Measurements from ENCODE around the gene MVD.
A peak's percentile ranks its signal among the peaks of the same experiment; 100 is the strongest.

Gene MVD

DNA sequence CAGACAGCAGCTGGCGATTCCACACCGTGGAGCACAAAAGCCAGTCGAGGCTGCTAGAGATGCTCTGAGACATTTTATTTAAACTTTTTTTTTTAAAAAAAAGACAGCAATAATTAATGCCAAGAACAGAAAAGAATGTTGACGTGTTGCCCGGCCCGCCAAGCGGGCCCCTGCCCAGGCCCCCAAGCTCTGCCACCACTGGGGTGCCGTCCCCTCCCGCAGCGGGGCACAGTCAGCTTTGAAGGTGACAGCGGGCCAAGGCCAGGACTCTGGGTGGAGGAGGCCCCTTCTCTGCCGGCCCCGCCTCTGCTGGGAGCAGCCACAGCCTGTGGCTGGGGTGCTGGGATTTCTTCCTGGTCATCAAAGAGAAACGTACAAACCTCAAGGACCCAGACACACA lies 33.5 kb upstream of the MVD start:
- no peak for DNase-seq

DNA sequence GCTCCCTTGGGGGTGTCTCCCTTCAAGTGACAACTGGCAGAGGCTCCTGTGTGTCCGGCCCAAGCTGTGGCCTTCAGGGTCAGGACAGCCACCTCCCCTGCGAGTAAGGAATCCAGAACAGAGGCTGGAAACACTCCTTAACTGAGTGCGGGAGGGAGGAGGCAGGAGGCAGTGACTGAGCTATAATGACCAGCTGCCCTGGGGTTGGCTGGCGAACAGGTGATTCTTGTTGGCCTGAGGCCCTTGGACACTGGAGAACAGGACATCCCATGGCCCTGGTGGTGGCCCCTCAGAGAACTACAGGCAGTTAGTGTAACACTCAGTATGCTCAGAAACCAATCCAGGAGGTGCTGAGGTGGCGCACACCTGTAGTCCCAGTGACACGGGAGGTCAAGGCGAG lies 32.9 kb upstream of the MVD start:
- DNase-seq, result no peak

DNA sequence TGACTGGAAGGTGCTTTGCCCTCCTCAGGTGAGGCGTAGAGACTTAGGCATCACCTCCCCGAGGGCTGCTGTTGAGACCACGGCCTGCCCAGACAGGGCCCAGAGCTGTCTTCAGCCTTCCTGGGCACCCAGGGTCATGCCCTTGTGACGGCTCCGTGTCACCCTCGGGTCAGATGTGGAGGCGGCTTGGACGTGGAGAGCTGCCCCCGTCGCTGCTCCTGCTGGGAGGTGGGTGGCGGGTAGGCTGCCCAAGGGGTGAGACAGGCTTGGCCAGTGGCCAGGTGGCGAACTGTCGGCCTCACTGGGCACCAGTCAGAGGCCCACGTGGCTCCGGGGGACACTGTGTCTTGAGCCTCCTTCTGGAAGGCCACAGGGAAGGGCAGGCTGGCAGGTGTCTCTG lies 32.3 kb upstream of the MVD start:
- DNase-seq, result no peak

DNA sequence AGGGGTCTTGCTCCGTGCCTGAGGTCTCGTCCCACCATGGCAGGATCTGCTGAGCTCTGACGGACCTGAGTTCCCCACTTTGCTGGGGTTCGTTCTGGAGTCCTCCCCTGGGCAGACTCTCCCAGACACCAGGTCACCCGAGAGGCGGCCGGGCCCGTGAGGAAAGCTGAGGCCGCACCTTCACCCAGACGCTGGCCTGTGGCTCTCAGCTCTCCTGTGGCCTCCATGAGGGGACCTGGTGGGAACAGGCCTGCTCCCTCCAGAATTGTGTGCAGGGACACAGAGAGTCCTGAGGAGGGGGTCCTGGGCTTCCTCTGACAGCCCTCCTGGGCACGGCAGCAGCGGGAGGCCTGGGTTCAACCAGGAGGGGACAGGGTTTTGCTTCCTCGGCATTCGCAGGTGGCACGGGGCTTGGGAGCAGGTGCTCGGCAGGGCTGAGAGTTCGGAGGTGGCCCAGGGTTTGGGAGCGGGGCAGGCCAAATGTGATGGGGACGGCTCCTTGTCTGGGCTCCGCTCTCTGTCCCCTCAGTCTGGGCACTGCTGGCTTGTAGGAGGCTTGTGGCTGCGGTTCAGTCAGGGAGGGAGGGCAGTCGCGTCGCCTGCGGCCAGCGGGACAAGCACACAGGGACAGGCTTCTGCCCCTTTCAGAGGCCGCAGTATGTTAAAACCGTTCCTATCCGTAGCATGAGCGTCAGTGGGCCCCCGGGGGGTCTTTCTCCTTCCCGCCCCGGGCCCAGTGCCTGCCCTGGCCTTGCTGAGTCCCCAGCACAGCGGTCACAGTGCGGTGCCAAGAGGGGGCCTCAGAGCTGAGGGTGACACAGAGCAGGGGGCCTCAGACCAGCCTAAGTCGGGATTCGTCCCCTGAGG lies 31.6 kb upstream of the MVD start:
- DNase-seq, result no peak

DNA sequence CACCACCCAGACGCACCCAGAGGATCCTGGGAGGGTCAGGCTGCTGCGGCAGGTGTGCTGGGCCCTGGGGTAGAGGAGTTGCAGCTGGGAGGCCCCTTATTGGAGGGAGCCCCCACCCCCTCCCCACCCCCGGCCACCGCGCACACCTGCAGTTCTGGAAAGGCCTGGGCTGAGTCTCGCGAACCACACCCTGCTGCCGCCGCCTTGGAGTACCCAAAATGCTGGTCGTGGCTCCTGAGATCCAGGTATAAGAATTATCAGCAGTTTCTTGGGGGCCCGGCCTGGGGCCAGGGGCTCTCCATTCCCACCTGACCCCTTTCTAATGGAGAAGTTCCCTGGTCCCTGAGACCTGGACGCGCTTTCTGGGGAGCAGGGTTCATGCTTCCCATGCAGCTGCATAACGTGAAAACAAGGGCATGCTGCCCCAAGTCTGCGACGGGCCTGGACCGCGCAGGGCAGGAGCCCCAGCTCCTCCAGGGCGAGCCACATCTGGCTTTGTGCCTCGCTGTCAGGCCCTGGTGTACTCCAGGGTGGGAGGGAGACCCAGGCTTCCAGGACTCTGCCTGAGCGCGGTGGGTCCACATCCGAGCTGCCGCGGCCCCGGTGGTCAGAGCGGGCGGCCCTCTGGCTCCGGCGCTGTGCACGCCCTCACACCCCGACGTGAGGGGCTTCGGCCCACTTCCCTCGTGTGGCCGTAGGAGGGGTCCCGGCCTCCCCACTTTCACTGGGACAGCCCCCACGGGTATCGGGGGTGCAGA lies 30.7 kb upstream of the MVD start:
- no peak for DNase-seq

DNA sequence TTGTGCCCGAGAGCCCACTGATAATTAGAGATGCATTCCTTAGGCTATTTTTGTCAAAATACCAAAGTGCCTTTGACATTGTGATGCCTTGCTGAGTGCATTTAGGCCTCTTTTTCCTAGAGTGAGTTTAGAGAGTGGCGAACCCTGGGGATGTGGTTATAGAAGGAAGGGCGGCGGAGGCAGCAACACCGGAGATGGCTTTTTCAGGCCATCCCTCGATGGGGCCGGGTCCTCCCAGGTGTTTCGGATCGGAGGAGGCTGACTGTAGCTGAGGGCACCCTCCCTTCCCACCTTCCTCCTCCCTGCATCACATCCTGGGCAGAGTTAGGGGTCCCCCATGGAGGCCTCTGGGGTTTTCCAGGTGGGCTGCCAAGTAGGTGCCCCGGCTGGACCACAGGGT lies 30.0 kb upstream of the MVD start:
- no peak for DNase-seq

DNA sequence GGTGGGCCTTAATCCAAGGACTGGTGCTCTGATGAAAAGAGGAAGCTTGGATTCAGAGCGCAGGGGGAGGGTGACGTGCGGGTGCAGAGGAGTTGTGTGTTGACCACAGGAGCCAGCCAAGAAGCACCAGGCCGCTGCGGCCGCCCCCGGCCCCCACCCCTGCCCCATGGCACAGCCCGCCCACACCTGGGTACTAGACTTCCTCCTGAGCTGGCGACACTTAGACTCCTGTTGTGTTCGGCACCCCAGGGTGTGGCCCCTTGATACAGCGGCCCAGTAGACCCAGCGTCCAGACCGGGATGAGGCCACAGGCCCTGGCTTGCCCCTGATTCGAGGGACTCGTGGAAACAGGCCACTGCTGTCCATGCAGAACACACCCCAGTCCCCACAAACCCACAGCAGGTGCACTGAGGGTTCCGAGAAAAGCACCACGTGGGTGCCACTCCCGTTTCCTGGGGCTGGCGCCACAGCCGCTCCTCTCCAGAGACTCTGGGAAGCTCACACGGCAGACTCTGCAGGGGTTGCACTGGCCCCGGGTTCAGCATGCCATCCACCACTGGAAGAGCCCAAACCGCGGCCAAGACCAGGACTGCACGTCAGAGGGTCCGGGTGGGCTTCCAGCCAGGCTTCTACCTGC lies 29.2 kb upstream of the MVD start:
- no peak for DNase-seq

DNA sequence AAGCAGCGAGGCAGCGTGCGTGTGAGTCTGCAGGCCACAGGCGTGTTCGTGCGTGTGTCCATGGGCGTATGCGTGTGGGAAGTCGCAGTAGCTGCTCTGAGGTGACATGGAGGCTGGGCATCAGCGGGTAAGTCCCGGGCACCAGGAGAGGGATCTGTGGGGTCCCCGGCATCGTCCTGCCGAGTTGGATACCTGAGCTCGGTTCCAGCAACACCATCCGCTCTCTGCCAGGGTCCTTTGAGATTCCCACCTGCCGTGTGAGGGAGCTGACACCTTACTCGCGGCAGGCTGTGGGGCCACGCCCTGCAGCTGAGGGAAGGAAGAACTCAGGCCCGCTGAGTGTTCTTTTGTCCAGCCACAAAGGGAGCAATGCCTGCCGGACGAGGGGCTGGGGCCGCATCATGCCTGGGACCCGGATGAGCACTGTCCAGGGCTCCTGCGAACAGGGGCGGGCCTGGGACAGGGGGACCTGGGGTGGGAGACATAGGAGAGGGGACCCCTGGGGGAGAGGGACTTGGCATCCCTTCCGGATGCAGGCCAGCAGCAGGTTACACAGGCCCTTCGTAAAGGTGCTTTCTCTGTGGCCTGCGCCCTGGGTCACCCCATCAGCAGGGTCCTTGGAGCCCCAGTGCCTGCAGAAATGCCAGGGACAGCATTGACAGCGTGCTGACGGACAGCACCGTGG lies 28.4 kb upstream of the MVD start:
- DNase-seq, result no peak

DNA sequence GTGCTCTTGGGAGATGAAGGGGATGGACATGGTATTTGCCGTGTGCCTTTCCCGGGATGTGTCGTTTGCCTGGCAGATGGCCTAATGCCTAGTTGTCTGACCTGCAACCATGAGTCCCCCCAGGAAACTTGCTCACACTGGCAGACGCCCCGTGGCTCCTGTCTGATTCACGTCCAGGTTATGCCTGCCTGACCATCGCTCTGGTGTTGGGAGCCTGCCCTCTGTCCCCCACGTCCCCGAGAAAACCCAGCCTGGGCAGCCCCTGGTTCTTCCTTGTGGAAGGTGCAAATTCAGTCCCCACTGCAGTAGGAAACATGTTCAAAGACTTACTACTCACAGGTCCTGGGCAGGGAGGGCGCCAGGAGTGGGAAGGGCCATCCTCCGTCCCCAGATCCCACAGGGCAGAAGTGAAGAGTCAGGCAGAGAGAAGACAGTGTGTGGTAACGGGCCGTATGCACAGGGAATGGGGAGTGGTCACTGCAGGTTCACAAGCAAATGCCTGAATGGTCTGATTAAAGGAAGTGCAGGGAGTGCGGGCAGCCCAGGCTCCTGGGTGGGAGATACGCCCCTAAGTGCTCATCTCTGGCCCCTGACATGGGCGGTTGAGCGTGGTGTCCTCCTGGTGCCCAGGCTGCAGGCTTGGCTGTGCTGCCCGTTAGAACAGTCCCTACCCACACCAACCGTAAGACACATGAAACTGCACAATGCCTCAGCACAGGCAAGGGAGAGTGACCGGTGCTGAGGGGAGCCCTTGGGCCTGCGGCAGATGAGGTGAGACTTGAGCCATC lies 27.6 kb upstream of the MVD start:
- no peak for DNase-seq

DNA sequence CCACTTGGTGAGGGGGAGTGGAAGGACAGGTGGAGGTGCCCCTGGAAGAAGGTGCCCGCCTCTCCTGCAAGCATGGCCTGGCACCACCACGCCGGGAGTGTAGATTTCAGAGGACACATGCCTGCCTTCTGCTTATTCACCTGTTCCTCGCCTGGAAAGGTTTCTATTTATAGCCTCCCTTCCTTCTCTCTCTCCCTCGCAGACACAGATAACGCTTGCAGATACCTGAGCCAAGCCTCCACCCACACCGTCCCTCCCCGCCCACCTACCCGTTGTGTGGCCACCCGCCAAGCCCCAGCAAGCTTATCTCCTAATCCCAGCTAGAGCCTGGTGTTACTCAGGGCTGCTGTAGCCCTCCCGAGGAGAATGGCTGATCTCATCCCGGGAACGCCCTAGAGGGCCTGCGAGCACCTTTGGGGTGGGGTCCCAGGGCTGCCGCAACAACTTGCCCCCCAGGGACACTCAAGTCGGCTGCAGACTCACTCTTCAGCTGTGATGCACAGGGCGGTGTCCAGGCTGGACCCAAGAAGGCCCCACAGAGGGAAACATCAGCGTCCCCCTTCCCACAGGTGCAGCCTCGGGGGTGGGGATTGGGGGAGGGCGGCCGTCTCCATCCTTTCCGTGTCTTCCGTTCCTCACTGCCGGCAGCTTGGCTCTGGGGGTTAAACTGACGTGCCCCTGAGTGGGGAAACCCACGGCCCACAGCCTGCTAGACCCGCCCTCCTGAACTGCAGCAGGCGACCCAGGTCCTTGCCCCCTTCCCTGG lies 25.3 kb upstream of the MVD start:
- no peak for DNase-seq

DNA sequence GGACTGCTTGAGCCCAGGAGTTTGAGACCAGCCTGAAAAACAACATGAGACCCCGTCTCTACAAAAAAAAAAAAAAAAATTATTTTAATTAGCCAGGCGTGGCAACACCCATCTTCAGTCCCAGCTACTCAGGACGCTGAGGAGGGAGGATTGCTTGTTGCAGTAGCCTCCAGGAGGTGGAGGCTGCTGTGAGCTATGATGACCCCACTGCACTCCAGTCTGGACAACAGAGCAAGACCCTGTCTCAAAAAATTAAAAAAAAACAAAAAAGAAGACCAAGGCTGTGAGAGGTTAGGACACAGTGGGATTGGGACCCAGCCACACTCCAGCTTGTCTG lies 24.8 kb upstream of the MVD start:
- no peak for DNase-seq

DNA sequence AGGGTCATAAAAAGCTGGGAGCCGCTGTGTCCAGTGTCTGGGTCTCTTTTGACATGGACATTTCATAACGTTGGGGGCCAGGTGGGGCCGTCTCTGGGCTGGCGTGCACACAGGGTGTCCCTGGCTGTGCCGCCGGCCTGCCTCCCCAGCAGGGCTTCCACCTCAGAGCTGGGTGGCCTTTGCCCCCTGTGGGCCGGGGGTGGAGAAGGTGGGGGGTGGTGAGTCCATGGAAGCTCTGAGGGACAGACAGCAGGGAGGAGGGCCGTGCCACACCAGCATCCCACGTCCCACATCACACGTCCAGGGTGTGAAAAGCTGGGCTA lies 24.3 kb upstream of the MVD start:
- DNase-seq, result no peak

DNA sequence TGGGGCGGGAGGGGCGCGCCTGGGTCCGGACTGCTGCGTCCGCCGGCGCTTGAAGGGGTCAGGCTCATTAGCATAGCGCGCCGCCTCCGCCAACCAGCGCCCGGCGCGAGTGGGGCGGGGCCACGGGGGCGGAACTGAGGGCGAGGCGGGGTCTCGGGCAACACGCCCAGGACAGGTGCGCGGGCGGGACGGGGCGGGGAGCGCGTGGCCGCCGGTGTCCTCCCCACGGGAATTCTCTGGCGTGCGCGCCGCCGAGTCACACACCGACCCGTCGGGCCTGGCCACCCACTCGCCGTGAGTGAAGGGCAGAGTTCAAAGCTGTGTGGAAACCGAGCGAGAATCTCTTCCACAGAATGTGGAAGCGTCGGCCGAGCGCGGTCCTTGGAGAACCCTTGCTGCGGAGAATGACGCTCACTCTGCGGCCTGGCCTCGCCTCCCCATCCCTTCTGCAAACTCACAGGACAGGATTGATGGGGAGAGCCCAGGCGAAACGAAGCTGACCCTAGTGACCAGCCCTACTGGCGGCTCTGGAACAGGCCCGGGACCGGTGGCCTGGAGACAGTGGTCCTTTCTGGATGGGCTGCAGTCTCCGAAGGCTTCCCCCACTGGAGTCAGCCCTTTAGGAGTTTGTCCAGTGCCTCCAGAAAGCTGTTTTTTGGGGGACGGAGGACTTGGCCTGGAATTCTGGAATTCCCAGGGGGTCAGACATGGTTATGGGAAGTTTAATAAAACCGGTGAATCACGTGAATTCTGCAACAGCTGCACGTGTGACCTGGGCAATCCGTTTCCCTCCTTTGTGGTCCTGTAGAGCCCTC lies 23.8 kb upstream of the MVD start, which contains the start of gene SNAI3:
SNAI3 (minus strand) TSS at position 69 of the 815 bp plus-strand sequence. CDS start 101 bp downstream, outside the sequence.
- DNase-seq, result peak; percentile 90

DNA sequence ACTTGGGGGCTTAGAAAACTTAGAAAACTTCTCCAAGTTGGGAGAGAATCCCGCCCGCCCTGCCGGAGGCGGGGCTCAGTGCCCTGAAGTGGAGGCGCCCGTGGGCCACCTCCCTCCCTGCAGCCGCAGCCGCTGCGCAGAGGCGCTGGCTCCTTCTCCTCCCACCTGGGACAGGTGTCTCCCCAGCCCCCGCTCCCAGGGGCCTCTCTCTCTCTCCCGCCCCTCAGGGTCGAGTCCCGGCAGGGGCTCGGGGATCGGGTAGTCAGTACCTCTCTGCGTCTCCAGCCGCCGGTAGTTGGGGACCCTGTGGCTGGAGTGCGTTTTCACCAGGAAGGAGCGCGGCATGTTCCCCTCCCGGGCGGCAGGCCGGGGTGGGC lies 23.2 kb upstream of the MVD start:
- DNase-seq, result peak; percentile 52

DNA sequence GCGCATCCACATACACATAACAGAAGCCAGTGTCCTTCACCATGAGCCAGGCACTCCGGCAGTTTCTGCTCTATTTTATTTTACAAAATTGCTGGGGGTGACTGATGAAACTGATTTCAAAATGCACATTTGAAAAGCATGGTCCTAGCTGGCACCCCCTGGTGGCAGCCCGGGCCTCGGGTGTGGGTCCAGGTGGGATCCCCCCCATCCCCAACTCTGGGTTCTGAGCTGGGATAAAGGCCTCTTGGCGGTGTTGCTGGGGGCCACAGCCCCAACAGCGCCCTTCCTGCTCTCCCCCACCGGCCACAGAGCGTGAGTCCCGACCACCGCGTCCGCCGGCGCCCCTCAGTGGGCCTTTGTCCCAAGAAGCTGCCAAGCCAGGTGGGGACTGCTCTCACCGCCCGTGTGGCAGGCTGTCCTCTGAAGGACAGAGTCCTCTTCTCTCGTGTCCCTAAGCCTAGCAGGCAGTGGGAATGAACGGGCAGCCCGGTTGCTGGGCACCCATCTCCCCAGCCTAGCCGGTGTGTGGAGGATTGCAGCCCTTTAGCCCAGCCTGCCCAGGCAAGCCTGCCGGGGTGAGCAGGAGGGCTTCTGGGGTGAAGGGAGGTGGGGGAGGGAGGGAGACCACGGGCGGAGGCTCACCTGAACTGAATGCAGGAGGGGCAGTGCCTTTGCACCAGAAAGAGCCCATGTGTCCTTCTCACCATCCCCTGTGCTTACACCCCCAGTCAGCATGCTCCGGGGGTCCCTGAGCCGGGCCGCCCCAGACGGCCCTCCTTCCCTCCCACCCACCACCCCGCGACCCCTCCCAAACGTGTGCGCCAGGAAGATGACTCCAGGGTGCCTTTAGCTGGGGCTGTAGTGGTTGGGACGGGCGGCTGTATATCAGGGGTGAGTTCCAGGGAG lies 22.5 kb upstream of the MVD start:
- DNase-seq, result peak; percentile 84

DNA sequence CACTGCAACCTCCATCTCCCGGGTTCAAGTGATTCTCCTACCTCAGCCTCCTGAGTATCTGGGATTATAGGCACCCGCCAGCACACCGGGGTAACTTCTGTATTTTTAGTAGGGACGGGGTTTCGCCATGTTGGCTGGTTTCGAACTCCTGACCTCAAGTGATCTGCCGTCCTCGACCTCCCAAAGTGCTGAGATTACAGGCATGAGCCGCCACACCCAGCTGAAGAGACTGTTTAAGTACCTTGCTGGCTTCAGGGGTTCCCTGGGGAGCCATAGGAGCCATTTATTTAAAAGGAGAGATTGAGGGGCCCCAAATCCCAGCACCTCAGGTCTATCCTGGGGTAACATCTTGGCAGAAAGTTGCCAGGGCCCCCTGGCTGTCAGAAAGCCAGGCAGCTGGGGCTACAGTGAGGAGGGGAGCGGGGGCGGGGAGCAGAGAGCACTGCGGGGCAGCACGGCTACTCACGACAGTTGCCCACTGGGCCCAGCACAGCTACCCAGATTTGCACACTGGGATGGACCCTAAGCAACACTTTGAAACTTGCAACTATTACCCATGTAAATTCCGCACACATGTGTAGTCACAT lies 21.8 kb upstream of the MVD start:
- DNase-seq, result no peak

DNA sequence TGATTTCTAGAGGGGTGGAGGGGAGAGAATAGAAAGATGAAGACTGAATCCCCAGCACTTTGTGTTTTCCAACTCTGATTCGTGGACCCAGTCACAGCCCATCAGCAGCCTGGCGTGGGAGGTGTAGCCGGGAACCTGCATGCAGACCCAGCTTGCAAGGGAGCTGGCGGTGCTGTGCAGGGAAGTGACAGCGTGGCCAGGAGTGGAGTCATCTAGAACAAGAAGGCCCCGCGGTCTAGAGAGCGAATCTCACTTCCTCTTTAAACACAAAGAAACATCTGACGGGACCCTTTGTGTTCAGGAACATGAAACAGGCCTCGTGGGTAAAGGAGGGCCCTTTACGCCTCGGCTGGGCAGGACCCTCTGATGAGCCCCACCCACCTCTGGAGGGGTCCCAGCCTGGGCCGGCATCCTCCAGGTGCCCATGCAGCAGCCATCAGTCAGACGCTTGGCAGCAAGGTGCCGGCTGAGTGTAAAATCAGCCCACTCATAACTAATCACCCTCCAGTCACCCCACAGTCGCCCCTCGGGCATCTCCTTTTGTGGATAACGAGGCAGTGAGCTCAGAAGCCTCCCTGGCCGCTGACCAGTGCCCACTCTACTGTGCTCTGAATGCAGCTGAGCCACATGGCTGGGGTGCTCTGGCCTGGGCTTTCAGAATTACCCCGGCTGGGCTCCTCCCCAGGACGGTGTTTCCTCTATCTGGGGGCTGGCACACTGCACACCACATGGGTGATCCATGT lies 19.0 kb upstream of the MVD start:
- peak; percentile 87 for DNase-seq

DNA sequence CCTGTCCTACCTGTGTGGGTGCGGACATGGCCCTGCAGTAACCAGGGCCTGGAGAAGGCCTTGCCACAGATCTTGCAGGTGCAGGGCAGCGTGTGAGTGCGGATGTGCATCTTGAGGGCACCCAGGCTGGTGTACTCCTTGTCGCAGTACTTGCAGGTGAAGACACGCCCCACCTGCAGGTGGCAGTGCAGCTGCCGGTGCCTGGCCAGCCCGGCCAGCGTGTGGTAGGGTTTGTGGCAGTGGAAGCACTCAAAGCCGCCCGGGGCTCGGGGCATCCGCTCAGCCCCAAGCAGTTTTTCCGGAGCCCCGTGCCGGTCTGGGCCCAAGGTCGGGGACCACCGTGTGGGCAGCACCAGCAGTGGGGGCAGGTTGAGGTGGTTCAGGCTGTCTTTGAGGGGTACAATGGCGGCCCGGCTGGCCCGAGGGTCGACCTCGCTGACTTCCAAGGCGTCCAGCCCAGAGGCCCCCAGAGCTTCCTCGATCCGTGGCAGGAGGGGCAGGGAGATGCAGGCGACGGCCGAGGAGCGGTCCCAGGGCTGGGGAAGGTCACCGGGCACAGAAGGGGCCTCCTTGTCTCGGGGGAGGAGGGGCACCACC lies 18.3 kb upstream of the MVD start:
- peak; percentile 72 for DNase-seq
